ENCODE results near the gene MTARC2. TPM values are rescaled to one million over a fixed set of nuclear protein-coding genes. Genes with fewer than 3 reads are reported as not detected.
A peak's percentile ranks its signal among the peaks of the same experiment; 100 is the strongest.

Gene MTARC2
- total and polyA plus RNA-seq, 7 donors: 4.1 to 12.4 (median 8.8) TPM

DNA sequence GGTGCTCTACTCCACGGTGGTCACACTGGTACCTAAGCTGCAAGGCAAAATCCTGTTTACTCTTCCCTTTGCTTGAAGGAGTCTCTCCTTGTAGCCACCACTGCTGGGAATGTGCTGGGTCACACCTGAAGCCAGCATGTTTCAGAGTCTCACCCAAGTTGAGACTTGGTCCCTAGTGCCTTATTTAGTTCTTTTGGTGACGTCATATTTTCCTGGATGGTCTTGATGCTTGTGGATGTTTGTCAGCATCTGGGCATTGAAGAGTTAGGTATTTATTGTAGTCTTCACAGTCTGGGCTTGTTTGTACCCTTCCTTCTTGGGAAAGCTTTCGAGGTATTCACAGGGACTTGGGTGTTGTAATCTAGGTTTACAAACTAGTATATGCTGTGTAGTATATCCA lies 5.6 kb upstream of the MTARC2 start:
- Histone ChIP-seq H3K4me1 (peaks cover 5% of the 10 kb centered on the region), H3K27me3 (ENCODE audit: insufficient read depth in 3 of 3, low read length in 2 of 3) (peaks cover 0 to 3% (median 0%) of the 10 kb centered on the region in 3 donors), H3K4me3 (no peak overlapping the region), H3K9me3 (no peaks in the 10 kb centered on the region), H3K27ac (no peak overlapping the region), H3K36me3 (ENCODE audit: insufficient read depth in 1 of 2, low read depth in 1 of 2) (no peaks in the 10 kb centered on the region)
- ATAC-seq (no peak), DNase-seq (no peak)
- intact Hi-C loops (cut with DNase I): no loop called here
- TF ChIP-seq, protein P1, sequence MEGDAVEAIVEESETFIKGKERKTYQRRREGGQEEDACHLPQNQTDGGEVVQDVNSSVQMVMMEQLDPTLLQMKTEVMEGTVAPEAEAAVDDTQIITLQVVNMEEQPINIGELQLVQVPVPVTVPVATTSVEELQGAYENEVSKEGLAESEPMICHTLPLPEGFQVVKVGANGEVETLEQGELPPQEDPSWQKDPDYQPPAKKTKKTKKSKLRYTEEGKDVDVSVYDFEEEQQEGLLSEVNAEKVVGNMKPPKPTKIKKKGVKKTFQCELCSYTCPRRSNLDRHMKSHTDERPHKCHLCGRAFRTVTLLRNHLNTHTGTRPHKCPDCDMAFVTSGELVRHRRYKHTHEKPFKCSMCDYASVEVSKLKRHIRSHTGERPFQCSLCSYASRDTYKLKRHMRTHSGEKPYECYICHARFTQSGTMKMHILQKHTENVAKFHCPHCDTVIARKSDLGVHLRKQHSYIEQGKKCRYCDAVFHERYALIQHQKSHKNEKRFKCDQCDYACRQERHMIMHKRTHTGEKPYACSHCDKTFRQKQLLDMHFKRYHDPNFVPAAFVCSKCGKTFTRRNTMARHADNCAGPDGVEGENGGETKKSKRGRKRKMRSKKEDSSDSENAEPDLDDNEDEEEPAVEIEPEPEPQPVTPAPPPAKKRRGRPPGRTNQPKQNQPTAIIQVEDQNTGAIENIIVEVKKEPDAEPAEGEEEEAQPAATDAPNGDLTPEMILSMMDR (IDR thresholded peaks at IDR 0.05): no peak
- WGBS, 3 donors: 91 to 95% (median 92%) methylated on average over 3 of the region's 3 CpGs

DNA sequence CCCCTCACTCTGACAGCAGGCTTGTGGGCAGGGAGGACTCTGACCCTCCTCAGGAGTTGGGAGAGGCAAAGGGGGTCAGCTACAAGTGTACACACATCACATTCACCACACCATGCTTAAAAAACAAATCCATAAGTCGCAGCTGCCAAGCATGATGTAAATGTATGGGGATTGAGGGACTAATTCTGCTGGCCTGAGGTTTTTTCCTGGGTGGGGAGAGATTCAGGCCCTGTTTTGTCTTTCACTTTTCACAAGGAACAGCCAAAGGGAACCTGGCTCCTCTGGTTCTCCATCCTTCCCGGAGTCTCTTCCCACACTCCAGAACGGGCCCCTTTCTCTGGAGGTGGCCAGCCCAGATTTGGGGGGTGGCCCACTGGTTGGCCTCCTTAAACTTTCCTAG lies 1.3 kb upstream of the MTARC2 start:
- intact Hi-C loops (cut with DNase I): loop anchor here in 1 of 2 donors (5.0 kb wide), 1 partner anchor 445 kb away; no protein-coding TSS in a partner anchor
- TF ChIP-seq, protein P1 (IDR thresholded peaks at IDR 0.05): no peak
- WGBS, 3 donors: 81 to 93% (median 90%) methylated on average over 3 of the region's 3 CpGs
- no peak overlapping the region for H3K4me3 ChIP-seq
- H3K27ac ChIP-seq: no peak overlapping the region
- peaks cover 31% of the 10 kb centered on the region for H3K4me1 ChIP-seq
- no peaks in the 10 kb centered on the region for H3K9me3 ChIP-seq
- H3K36me3 ChIP-seq (ENCODE audit: insufficient read depth in 1 of 2, low read depth in 1 of 2): no peaks in the 10 kb centered on the region
- peaks cover 0 to 3% (median 0%) of the 10 kb centered on the region in 3 donors for H3K27me3 ChIP-seq (ENCODE audit: insufficient read depth in 3 of 3, low read length in 2 of 3)
- ATAC-seq: no peak
- DNase-seq: no peak

DNA sequence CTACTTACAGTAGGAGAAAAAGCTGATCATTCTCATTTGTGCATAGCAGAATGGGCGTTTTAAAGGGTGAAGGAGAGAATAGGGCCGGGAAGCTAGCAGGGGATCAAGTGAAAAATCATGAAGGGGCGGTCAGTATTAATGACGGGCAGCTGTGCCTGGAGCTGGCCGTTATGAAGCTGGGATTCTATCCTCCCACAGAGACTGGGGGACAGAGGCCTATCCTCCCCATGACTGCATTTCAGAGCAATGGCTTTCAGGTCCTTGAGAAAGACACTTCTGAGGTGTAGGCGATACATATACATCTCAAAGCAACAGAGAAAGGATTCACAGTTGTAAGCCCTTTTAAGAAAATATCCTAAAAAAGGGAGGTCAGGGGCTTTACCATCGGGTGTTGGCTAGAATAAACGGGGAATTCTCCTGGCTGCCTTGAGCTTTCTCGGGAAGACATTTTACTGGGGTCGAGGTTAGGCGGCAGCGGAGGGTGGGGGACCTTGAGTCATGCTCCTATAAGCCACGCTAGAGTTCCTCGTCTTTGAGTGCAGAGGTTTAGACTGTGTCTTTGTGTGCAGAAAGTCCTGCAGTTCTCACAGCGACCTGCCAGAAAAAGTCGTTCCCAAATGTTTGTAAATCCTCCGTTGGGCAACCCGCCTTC lies 559 bp upstream of the MTARC2 start:
- no peak for DNase-seq
- Histone ChIP-seq H3K4me3 (peak overlapping the region; percentile 76), H3K27me3 (ENCODE audit: insufficient read depth in 3 of 3, low read length in 2 of 3) (peaks cover 0 to 3% (median 0%) of the 10 kb centered on the region in 3 donors), H3K27ac (peak overlapping the region; percentile 84), H3K4me1 (peaks cover 38% of the 10 kb centered on the region), H3K9me3 (no peaks in the 10 kb centered on the region), H3K36me3 (ENCODE audit: insufficient read depth in 1 of 2, low read depth in 1 of 2) (no peaks in the 10 kb centered on the region)
- intact Hi-C loops (cut with DNase I): loop anchor here in 1 of 2 donors (5.0 kb wide), 1 partner anchor 445 kb away; no protein-coding TSS in a partner anchor
- ATAC-seq: no peak
- WGBS, 3 donors: 8 to 16% (median 12%) methylated on average over 18 of the region's 18 CpGs
- TF ChIP-seq, protein P1 (IDR thresholded peaks at IDR 0.05): no peak

DNA sequence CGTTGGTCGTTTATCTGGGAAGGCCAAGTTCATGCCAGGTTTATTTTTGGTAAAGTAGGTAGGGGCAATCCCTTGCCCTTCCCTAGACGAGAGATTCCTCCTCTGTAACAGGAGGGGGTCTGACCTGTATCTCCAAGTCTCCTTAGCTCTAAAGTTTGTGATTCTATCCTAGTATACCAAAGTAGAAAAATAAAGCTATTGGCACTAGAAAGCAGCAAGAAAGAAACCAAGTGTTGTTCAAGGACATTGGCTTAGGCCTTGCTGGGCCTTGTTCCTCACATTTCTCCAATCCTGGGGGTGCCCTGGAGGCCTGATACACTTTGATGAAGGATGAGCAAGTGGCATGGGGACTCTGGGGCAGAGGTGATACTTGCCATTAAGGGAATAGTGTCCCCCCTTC lies 814 bp downstream of the MTARC2 start:
- H3K9me3 ChIP-seq: no peaks in the 10 kb centered on the region
- H3K36me3 ChIP-seq (ENCODE audit: insufficient read depth in 1 of 2, low read depth in 1 of 2): no peaks in the 10 kb centered on the region
- DNase-seq: no peak
- 1 to 4% (median 2%) methylated on average over 3 of the region's 3 CpGs for WGBS, 3 donors
- peaks cover 45% of the 10 kb centered on the region for H3K4me1 ChIP-seq
- peak overlapping the region; percentile 84 for H3K27ac ChIP-seq
- intact Hi-C loops (cut with DNase I): loop anchor here in 1 of 2 donors (5.0 kb wide), 1 partner anchor 447 kb away; no protein-coding TSS in a partner anchor
- no peaks in the 10 kb centered on the region for H3K27me3 ChIP-seq (ENCODE audit: insufficient read depth in 3 of 3, low read length in 2 of 3)
- TF ChIP-seq, protein P1 (IDR thresholded peaks at IDR 0.05): no peak
- no peak for ATAC-seq
- H3K4me3 ChIP-seq: peak overlapping the region; percentile 76
